Activated B cell treated with CpG ODN at 0.5 μM for 24 hours (primary cell): ENCODE measurements around the gene IVD. TPM values are rescaled to one million over a fixed set of nuclear protein-coding genes. Genes with fewer than 3 reads are reported as not detected.

ENCODE experiments used
- ATAC-seq: fragments of 200-7000 bp; cut with Tn5 transposase; one replicate; pipeline ENCODE4 v1.10.0; 2021; ENCODE audit warnings: low read depth, mild to moderate bottlenecking, moderate library complexity
- CTCF ChIA-PET: fragments of 350-600 bp; sonication (Branson Sonifier 250); formaldehyde crosslinking; loops from one replicate; lab custom pipeline; 2021; ENCODE audit warnings: antibody characterized with exemption; lab: Charles Lee
- POLR2A ChIA-PET: fragments of 350-600 bp; sonication (Branson Sonifier 250); formaldehyde crosslinking; loops from one replicate; lab custom pipeline; 2021; ENCODE audit warnings: antibody characterized with exemption; lab: Charles Lee
- DNase-seq: peaks from one replicate; pipeline ENCODE4 v3.0.0; 2022
- H3K27ac Mint-ChIP-seq: one replicate; pipeline ENCODE4 v1.8.0; 2020; ENCODE audit warnings: mixed read lengths
- H3K27me3 Mint-ChIP-seq: one replicate; pipeline ENCODE4 v1.8.0; 2021; ENCODE audit warnings: mixed read lengths
- H3K36me3 Mint-ChIP-seq: one replicate; pipeline ENCODE4 v1.8.0; 2021; ENCODE audit warnings: low read depth, mixed read lengths
- H3K4me1 Mint-ChIP-seq: one replicate; pipeline ENCODE4 v1.8.0; 2021; ENCODE audit warnings: mixed read lengths
- H3K4me3 Mint-ChIP-seq: one replicate; pipeline ENCODE4 v1.8.0; 2020; ENCODE audit warnings: mild to moderate bottlenecking, mixed read lengths
- H3K9me3 Mint-ChIP-seq: one replicate; pipeline ENCODE4 v1.8.0; 2020; ENCODE audit warnings: mixed read lengths
- intact Hi-C: fragments of 100-400 bp; cut with micrococcal nuclease; formaldehyde crosslinking; loops from one replicate; pipeline ENCODE4 v1.15.1; 2024
- total RNA-seq: library from RNA; stranded (reverse); gene quantifications from 2 replicates; pipeline ENCODE4 v1.2.3, GENCODE V29; 2022
- TF ChIP-seq, protein P1 (sequence below): fragments of 200-600 bp; IDR thresholded peaks from one replicate; pipeline ENCODE4 v1.8.0; 2022; ENCODE audit warnings: antibody characterized with exemption, mild to moderate bottlenecking

The IVD gene
- total RNA-seq, 1 donor from 2014 or later: 76.7 TPM

DNA sequence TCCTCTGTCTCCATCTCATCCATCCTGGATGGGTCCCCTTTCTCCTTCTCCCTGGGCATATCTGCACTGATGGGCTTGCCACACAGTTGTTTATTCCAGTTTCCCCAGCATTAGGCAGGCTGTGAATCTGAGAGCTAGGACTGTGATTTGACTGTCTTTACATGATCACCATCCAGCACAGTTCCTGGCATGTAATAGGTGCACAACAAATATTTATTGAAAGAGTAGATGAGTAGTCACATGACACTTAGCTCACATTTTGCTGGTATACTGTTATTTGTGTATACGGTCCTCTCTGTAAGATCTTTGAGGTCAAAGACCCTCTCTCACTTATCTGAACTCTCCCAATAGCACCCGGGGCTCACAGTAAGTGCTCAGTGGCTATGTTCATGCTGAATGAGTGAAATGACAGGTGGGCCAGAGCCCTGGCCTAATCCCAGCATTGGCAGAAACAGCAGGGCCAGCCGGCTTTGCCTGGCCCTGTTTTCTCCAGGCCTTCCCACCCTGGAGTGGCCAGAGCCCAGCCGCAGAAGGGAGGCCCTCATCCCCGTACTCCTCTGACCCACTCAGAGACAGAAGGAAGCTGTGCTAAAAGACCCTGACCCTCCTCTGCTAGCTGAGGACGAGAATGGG lies 19.0 kb downstream of the IVD start:
- H3K4me3 Mint-ChIP-seq: no peak overlapping the region
- ATAC-seq: no peak

DNA sequence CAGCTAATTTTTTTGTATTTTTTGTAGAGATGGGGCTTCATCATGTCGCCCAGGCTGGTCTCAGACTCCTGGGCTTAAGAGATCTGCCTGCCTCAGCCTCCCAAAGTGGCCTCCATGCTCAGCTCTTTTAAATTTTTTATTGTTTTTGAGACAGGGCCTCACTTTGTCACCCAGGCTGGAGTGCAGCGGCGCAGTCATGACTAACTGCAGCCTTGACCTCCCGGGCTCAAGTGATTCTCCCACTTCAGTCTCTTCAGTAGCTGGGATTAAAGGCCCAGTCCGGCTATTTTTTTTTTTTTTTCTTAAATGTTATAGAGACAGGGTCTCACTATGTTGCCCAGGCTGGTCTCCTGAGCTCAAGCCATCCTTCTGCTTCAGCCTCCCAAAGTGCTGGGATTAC lies 20.1 kb downstream of the IVD start:
- no peak for ATAC-seq
- intact Hi-C loops: loop anchor here (10.0 kb wide), 1 partner anchor 381 kb away; no protein-coding TSS in a partner anchor
- TF ChIP-seq, protein P1, sequence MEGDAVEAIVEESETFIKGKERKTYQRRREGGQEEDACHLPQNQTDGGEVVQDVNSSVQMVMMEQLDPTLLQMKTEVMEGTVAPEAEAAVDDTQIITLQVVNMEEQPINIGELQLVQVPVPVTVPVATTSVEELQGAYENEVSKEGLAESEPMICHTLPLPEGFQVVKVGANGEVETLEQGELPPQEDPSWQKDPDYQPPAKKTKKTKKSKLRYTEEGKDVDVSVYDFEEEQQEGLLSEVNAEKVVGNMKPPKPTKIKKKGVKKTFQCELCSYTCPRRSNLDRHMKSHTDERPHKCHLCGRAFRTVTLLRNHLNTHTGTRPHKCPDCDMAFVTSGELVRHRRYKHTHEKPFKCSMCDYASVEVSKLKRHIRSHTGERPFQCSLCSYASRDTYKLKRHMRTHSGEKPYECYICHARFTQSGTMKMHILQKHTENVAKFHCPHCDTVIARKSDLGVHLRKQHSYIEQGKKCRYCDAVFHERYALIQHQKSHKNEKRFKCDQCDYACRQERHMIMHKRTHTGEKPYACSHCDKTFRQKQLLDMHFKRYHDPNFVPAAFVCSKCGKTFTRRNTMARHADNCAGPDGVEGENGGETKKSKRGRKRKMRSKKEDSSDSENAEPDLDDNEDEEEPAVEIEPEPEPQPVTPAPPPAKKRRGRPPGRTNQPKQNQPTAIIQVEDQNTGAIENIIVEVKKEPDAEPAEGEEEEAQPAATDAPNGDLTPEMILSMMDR: no peak
- ChIA-PET POLR2A (interaction anchor here (0.7 kb wide), 1 partner anchor 344 kb away, joined by 6 read pairs; the partner anchor contains the start of gene C15orf62), CTCF (interaction anchor here (0.9 to 8.8 kb wide), 4 partner anchors 44 to 103 kb away, joined by 3 to 113 read pairs (median 4); partner anchors contain the start of gene INAFM2)
- Mint-ChIP-seq H3K36me3 (peaks cover 5% of the 10 kb centered on the region), H3K27ac (no peak overlapping the region), H3K4me1 (peaks cover 2% of the 10 kb centered on the region), H3K9me3 (no peaks in the 10 kb centered on the region), H3K4me3 (no peak overlapping the region), H3K27me3 (no peaks in the 10 kb centered on the region)
- no peak for DNase-seq

More for the DNA sequence above, 19.0 kb downstream of the IVD start:
- peaks cover 5% of the 10 kb centered on the region for H3K36me3 Mint-ChIP-seq
- TF ChIP-seq, protein P1: no peak
- no peaks in the 10 kb centered on the region for H3K27me3 Mint-ChIP-seq
- H3K27ac Mint-ChIP-seq: no peak overlapping the region
- intact Hi-C loops: loop anchor here (5.0 to 10.0 kb wide), 3 partner anchors 42 to 380 kb away; partner anchors contain the start of gene KNSTRN
- H3K4me1 Mint-ChIP-seq: peaks cover 2% of the 10 kb centered on the region
- no peak for DNase-seq
- ChIA-PET CTCF (interaction anchor here (0.6 to 8.8 kb wide), 3 partner anchors 39 to 87 kb away, joined by 3 to 113 read pairs (median 4); no protein-coding TSS in a partner anchor), POLR2A (interaction anchor here (0.5 kb wide), 1 partner anchor 103 kb away, joined by 5 read pairs; no protein-coding TSS in a partner anchor)
- H3K9me3 Mint-ChIP-seq: no peaks in the 10 kb centered on the region

DNA sequence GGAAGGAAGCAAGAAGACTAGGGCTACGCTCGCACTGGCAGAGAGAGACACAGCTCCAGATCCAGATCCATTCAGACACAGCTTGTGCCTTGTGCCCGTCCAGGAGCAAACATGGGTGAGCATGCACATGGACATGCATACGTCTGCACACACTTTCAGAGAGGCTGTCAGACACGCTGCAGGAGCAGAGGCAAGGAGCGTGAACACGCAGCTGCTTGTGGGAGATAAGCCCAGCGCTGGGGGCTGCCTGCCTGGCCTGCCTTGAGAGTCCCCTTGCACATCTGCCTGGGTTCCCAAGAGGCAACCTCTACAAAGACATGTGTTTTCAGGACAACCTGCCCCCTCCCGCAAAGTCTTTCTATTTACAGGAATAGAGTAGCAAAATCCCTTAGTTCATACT lies 21.6 kb downstream of the IVD start:
- peaks cover 5% of the 10 kb centered on the region for H3K36me3 Mint-ChIP-seq
- DNase-seq: no peak
- TF ChIP-seq, protein P1: no peak
- H3K4me1 Mint-ChIP-seq: no peaks in the 10 kb centered on the region
- H3K27me3 Mint-ChIP-seq: no peaks in the 10 kb centered on the region
- H3K9me3 Mint-ChIP-seq: no peaks in the 10 kb centered on the region
- no peak overlapping the region for H3K27ac Mint-ChIP-seq
- no peak overlapping the region for H3K4me3 Mint-ChIP-seq
- ChIA-PET CTCF (interaction anchor here (0.6 to 8.8 kb wide), 4 partner anchors 77 to 152 kb away, joined by 3 to 113 read pairs (median 3); no protein-coding TSS in a partner anchor), POLR2A (no interaction called here)
- intact Hi-C loops: loop anchor here (10.0 kb wide), 1 partner anchor 382 kb away; no protein-coding TSS in a partner anchor
- ATAC-seq: no peak

DNA sequence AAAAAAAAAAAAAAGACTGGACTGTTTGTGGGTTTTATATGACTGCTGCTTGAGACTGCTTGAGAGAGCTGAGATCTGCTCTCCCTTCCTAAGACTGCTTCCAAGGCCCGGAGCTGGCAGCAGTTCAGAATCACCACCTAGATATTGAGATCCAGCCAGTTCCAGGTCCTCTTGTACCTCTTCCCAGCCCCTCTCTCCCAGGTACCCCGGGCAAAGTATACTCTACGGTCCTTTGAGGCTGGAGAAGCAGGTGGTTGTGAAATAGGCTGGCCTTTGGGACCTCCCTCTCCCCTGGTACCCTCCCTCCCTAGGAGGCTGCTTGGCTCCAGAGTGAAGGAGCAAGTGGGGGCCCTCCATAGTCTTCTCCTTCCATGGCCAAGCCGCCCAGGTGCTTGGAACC lies 22.6 kb downstream of the IVD start:
- TF ChIP-seq, protein P1: no peak
- H3K27ac Mint-ChIP-seq: no peak overlapping the region
- CTCF ChIA-PET: no interaction called here
- DNase-seq (no peak), ATAC-seq (no peak)
- H3K4me1 Mint-ChIP-seq: no peaks in the 10 kb centered on the region
- H3K9me3 Mint-ChIP-seq: no peaks in the 10 kb centered on the region
- H3K27me3 Mint-ChIP-seq: no peaks in the 10 kb centered on the region
- POLR2A ChIA-PET: no interaction called here
- peaks cover 5% of the 10 kb centered on the region for H3K36me3 Mint-ChIP-seq
- no peak overlapping the region for H3K4me3 Mint-ChIP-seq
- intact Hi-C loops: loop anchor here (10.0 kb wide), 1 partner anchor 383 kb away; no protein-coding TSS in a partner anchor

DNA sequence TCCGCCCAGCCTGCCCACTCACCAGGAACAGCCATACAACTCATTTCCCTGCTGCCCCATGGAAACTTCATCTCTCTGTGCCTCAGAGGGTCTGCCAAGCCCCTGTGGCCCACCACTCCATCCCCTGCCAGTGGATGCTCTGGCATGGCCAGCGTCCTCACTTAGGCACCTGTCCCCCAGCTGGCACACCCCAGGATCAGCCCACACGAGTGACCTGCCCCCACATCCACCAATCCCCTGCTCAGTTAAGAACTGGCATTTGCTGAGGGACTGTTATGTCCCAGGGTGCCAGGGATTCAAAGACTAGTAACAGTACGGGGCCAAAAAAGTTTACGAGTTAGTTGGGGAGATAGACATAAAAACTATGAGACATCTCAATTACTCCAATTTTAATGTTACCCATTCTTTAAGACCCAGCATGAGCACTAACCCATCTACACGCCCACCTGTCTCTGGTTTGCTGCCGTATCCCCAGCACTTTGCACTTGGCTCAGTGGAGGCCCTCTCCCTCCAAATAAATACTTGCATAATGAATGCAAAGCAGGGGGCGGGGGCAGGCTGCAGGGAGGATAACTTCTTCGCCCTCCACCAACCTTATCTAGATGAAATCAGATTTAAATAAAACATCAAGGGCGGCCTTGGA lies 23.6 kb downstream of the IVD start:
- TF ChIP-seq, protein P1: no peak
- no peak for ATAC-seq
- ChIA-PET POLR2A (no interaction called here), CTCF (no interaction called here)
- no peak overlapping the region for H3K27ac Mint-ChIP-seq
- no peaks in the 10 kb centered on the region for H3K27me3 Mint-ChIP-seq
- no peak for DNase-seq
- H3K36me3 Mint-ChIP-seq: peaks cover 5% of the 10 kb centered on the region
- no peaks in the 10 kb centered on the region for H3K9me3 Mint-ChIP-seq
- no peak overlapping the region for H3K4me3 Mint-ChIP-seq
- no peaks in the 10 kb centered on the region for H3K4me1 Mint-ChIP-seq
- intact Hi-C loops: loop anchor here (10.0 kb wide), 1 partner anchor 384 kb away; no protein-coding TSS in a partner anchor
